NCI-H1930 (cell line): ENCODE data around the gene ARG2.
A peak's percentile ranks its signal among the peaks of the same experiment; 100 is the strongest.

Experiments
- DNase-seq, 2 experiments: peaks; one replicate each; lab custom pipeline; 2025; lab: John Stamatoyannopoulos, UW

Gene ARG2

GRCh38 chr14:67638642-67639041 is 18.9 kb downstream of the ARG2 start:
- no peak for DNase-seq

DNA sequence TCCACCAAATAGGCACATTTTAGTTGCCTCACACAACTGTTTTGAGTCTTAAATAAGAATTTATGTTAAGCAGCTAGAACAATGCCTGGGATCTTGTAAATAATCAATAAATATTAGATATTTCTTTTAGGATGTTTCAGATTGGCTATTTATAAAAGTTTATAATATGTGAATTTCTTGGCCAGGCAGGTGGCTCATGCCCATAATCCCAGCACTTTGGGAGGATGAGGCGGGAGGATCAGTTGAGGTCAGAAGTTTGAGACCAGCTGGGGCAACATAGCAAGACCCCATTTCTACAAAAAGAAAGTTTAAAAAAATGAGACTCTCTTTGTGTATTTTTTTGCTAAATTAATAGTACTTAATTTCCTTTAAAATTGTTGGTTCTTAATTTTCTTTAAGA is 21.8 kb downstream of the ARG2 start:
- DNase-seq: no peak

GRCh38 chr14:67641902-67642749 is 22.4 kb downstream of the ARG2 start:
- no peak for DNase-seq

DNA sequence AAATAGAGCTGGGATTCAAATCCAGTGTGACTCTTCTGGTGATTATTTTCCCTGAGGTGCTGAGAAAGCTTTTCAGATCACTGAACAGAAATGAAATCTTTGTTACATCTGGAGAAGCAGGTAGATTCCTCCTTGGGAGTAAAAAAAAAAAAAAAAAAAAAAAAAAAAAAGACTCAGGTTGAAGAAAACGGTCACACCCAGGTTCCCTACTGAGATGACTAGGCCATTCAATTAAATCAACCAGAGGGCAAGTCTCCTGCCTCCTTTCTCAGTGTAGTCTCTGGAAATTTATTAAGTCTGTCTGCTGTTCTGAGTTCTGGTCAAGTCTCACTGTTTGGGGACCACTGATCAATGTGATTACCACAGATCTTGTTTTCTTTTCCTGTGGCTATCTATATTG is 24.0 kb downstream of the ARG2 start:
- DNase-seq: no peak

GRCh38 chr14:67644428-67644827 is 24.7 kb downstream of the ARG2 start:
- no peak for DNase-seq

GRCh38 chr14:67645414-67645813 is 25.7 kb downstream of the ARG2 start:
- no peak for DNase-seq

DNA sequence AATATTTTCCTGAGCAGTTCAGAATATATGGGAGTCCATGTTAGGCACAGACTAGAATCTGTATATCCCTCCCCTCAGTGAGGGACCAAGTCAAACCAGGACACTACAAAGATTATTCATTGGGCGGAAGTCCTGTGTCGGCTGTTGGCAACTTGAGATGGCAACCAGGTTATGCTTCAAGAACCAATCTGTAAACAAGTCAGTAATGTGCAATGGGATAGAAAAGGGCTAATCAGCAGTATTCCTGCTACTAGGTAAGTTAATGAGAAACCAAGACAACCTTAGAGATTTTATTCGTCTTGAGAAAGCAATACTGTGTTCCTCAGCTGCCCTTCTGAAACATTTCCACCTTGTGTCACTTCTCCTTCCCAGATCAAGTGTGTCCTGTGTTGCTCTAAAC is 26.4 kb downstream of the ARG2 start:
- no peak for DNase-seq

- DNase-seq: no peak
Measured at GRCh38 chr14:67650151-67650550, 30.4 kb downstream of the ARG2 start.

DNA sequence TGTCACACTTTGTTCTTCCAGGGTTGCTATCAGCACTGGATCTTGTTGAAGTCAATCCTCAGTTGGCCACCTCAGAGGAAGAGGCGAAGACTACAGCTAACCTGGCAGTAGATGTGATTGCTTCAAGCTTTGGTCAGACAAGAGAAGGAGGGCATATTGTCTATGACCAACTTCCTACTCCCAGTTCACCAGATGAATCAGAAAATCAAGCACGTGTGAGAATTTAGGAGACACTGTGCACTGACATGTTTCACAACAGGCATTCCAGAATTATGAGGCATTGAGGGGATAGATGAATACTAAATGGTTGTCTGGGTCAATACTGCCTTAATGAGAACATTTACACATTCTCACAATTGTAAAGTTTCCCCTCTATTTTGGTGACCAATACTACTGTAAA is 31.0 kb downstream of the ARG2 start:
- no peak for DNase-seq

DNA sequence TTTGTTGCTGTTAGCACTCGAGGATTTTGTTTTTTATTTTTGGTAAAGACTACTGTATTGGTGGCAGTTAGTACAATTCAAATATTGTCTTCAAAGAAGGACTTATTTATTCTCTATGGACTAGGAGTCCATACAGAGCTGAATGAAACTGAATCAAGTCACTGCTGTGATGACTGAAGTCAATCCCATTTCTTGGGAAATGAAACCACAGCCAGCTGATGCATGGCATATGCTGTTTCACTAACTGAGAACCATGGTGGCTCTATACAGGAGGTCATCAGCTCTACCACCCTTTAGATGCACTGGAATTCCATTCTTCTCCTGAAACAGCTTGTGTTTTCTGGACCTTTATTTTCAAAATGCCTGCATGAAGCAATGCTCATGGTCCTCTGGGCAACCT is 32.5 kb downstream of the ARG2 start:
- DNase-seq: no peak

GRCh38 chr14:67653651-67654280 is 34.0 kb downstream of the ARG2 start:
- no peak for DNase-seq

GRCh38 chr14:67663633-67664032 is 43.9 kb downstream of the ARG2 start:
- DNase-seq: no peak

DNA sequence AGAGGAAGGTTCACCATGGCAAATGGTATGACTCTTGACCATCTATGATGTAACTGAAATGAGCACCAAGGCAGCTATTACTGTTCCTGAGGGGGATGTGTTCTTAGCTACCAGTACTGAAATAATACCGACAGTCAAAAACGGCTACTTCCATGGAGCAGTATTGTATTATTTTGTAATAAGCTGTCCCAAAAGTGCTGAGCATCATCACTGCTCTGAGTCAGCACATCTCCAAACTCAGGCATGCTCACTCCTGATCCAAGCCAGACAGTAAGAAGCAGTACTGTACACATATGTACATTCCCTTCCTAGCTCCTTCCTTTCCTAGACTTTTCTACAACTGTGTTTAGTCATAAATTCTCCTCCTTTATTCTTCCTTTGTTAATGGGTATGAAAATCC is 46.1 kb downstream of the ARG2 start:
- DNase-seq: no peak

DNA sequence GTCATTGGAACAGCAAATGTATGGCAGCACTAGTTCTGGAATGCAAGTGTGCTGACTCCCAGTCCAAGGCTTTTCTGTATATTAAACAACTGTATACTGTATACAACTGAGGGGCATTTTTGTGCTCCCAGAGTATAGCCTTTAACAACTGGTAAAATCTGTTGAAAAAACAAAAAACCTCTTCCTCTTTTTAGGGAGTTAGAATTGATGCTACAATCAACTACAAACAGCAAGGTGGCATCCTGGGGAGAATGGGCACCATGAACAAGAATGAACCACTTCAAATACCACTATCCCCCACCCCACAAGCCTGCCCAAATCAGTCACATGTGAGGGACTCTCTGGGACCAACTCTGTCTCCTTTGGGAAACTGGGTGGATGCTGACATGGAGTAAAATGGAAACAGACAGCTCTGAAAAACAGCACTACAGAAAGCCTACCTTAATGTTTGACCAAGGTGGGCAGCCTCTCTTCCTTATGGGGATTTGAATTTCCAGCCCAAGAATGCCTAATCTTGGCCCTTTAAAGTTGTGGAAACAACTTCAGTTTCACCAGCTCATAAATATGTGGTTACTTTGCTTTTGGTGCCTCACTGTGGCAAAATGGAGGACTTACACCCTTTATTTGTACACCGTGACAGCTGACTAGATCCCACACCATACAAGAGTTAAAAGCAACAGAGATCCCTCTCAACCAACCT is 47.2 kb downstream of the ARG2 start:
- DNase-seq: peak in 1 of 2 experiments; percentile 10

- no peak for DNase-seq
Measured at GRCh38 chr14:67668559-67668958, 48.8 kb downstream of the ARG2 start.

DNA sequence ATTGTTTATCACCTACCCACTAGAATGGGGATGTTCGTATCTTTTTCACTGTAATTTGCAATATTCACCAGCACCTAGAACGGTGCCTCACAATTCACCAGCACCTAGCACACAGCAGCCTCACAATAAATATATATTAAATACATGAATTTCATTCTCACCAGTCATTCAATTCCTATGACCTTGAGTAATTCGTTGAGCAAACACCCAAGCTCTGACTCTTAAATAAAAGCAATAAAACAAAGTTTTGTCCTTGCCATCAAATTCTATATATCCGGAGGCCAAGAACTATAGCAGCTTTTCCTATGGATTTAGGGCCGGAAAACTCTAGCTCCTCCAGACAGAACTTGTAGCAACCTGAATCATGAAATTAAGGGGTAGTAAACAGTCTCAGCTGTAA is 53.7 kb downstream of the ARG2 start:
- DNase-seq: no peak

DNA sequence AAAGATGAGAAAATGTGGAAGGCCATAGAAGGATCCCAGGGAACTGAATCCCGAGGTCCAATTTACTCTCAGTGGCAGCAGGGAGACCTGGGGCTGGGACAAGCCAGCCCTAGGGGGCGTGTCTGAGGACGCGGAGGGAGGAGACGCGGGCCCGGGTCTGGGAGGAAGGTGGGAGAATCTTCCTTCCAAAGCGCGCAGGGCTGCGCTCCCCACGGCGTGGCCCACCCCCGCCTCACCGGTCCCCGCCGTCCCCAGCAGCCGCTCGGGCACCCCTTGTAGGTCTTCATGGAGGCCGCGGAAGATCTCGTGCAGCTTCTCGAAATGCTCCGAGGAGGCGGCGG is 54.4 kb downstream of the ARG2 start:
- DNase-seq: peak; percentile 65 to 72

- DNase-seq: peak; percentile 58 to 59
Measured at GRCh38 chr14:67674480-67675218, 54.9 kb downstream of the ARG2 start, which contains the start of gene VTI1B. Gene VTI1B (minus strand): TSS chr14:67674632. CDS start chr14:67674489, 143 bp downstream.

GRCh38 chr14:67675219-67675582 is 55.5 kb downstream of the ARG2 start:
- DNase-seq: no peak

DNA sequence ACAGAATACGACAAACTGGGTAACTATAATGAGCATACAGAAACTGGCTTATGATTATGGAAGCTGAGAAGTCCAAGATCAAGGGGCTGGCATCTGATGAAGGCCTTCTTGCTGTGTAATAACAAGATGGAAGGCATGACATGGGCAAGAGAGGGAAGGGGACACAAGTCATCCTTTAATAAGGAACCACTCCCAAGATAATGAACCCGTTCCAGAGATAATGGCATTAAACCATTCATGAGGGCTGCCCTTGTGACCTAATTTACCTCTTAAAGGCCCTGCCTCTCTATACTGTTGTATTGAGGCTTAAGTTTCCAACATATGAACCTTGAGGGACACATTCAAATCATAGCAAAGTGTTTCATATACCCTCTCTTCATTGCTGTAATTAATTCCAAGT is 59.3 kb downstream of the ARG2 start:
- DNase-seq: no peak

GRCh38 chr14:67680121-67680602 is 60.4 kb downstream of the ARG2 start:
- no peak for DNase-seq

DNA sequence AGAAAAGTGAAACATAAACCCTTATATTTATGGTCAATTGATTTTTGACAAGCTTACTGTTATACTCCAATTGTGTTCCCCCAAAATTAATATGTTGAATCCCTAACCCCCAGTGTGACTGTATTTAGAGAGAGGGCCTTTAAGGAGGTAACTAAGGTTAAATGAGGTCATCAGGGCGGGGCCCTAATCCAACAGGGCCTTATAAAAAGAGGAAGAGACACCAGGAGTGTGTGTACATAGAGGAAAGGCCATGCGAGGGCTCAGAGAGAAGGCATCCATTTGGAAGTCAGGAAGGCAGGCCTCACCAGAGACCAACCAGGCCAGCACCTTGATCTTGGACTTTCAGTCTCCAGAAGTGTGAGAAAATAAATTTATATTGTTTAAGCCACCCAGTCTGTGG is 61.2 kb downstream of the ARG2 start:
- no peak for DNase-seq
